Measurements from ENCODE around the gene NDUFB2. TPM values are rescaled to one million over a fixed set of nuclear protein-coding genes. Genes with fewer than 3 reads are reported as not detected.
"Not testable (repeated sequence)": the region's sequence is repeated elsewhere in the genome, so short reads cannot be mapped to it uniquely, and the experiment has no call there.

NDUFB2 gene
- total and polyA plus RNA-seq, 2 of the 13 experiments (the other 11 are each of a cell fraction or from before 2014, with no cell fraction given): 206 to 221 TPM

DNA sequence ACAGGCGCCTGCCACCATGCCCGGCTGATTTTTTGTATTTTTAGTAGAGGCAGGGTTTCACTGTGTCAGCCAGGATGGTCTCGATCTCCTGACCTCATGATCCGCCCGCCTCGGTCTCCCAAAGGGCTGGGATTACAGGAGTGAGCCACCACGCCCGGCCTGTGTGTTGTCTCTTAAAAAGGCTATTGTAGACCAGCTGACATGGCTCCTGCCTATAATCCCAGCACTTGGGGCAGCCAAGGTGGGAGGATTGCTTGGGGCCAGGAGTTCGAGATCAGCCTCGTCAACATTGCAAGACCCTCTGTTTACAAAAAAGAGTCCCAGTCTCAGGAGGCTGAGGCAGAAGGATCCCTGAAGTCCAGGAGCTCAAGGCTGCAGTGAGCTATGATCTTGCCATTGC, 2.7 kb upstream of the NDUFB2 start:
- in situ Hi-C loops (cut with HindIII; ENCODE audit: extremely low pct_ligation_motif_present, low pct_unique_long_range_greater_than_20kb): loop anchor here (25.0 kb wide), 1 partner anchor 318 kb away; the partner anchor contains the start of gene MRPS33

DNA sequence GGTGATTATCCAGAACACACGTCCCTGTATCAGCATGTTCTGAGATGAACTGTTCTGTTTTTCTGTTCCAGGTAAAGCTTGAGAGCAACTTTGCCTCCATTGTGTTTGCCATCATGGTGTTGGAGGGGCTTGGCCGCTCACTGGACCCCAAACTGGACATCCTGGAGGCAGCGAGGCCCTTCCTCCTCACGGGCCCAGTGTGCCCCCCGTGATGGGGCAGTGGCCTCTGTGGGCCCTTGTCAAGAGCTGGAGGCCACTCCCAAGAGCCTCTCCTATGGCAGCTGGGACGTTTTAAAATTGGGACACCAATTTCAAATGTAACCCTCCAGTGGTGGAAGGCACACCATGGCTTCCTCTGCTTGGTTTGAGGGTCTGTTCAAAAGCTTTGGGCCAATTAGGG, 1.9 kb upstream of the NDUFB2 start:
- Histone ChIP-seq H3K4me3 (replicated peaks in 1 of 3; ENCODE audit: insufficient read depth in 1 of 3, low read depth in 2 of 3, low read length in 3 of 3) (no peak overlapping the region), H3K9ac (ENCODE audit: insufficient read depth, low read depth, low read length) (no peak overlapping the region), H3K27ac (ENCODE audit: extremely low read length, insufficient read depth, low read length) (no peak overlapping the region), H3K4me2 (ENCODE audit: low read depth, low read length) (no peak overlapping the region), H3K27me3 (ENCODE audit: control insufficient read depth in 1 of 2, insufficient read depth in 2 of 2, low read length in 2 of 2) (no peaks in the 10 kb centered on the region; a peak in 1 of 5 replicates), H3K79me2 (ENCODE audit: insufficient read depth, low read length) (peaks cover 21% of the 10 kb centered on the region), H4K20me1 (ENCODE audit: insufficient read depth, low read length) (0 out of 2 replicates have a peak, but pooled peaks cover 10% of the 10 kb centered on the region), H3K36me3 (replicated peaks in 1 of 2; ENCODE audit: control insufficient read depth in 1 of 2, insufficient read depth in 2 of 2, low read length in 2 of 2) (peaks cover 2 to 4% of the 10 kb centered on the region in 2 experiments; a peak in 1 of 5 replicates), H3K9me3 (ENCODE audit: low read length) (no peaks in the 10 kb centered on the region), H3K4me1 (ENCODE audit: insufficient read depth, low read length) (peaks cover 26% of the 10 kb centered on the region), H2AFZ (ENCODE audit: low read length) (no peak overlapping the region)
- BruUV-seq (replicated peaks): no TSS peak
- TF ChIP-seq DR1 (CRISPR knock-in tag; IDR thresholded peaks at IDR 0.05): no peak
- 88% methylated on average over 6 of the region's 6 CpGs for WGBS (ENCODE audit: low lambda C conversion rate)
- no peak for FAIRE-seq
- intact Hi-C loops (cut with micrococcal nuclease; ENCODE audit: unreplicated experiment): no loop called here
- in situ Hi-C loops (cut with HindIII; ENCODE audit: extremely low pct_ligation_motif_present, low pct_unique_long_range_greater_than_20kb): loop anchor here (25.0 kb wide), 1 partner anchor 318 kb away; the partner anchor contains the start of gene MRPS33
- ATAC-seq: no peak
- CTCF ChIA-PET (ENCODE audit: low intra/inter-chr PET ratio, low total read pairs): no interaction called here
- POLR2A ChIA-PET: no interaction called here
- no peak for DNase-seq (ENCODE audit: low spot score)

More for the DNA sequence above, 2.7 kb upstream of the NDUFB2 start:
- H4K20me1 ChIP-seq (ENCODE audit: insufficient read depth, low read length); intact Hi-C loops (cut with micrococcal nuclease; ENCODE audit: unreplicated experiment); H3K4me2 ChIP-seq (ENCODE audit: low read depth, low read length); H3K27me3 ChIP-seq (ENCODE audit: control insufficient read depth in 1 of 2, insufficient read depth in 2 of 2, low read length in 2 of 2); H2AFZ ChIP-seq (ENCODE audit: low read length); H3K36me3 ChIP-seq (replicated peaks in 1 of 2; ENCODE audit: control insufficient read depth in 1 of 2, insufficient read depth in 2 of 2, low read length in 2 of 2); FAIRE-seq; H3K4me3 ChIP-seq (replicated peaks in 1 of 3; ENCODE audit: insufficient read depth in 1 of 3, low read depth in 2 of 3, low read length in 3 of 3); CTCF ChIA-PET (ENCODE audit: low intra/inter-chr PET ratio, low total read pairs); BruUV-seq (replicated peaks); H3K9ac ChIP-seq (ENCODE audit: insufficient read depth, low read depth, low read length); H3K27ac ChIP-seq (ENCODE audit: extremely low read length, insufficient read depth, low read length); DNase-seq (ENCODE audit: low spot score); H3K9me3 ChIP-seq (ENCODE audit: low read length); POLR2A ChIA-PET; ATAC-seq: not testable (repeated sequence)
- 93% methylated on average over 7 of the region's 10 CpGs for WGBS (ENCODE audit: low lambda C conversion rate)
- H3K79me2 ChIP-seq (ENCODE audit: insufficient read depth, low read length): peaks cover 15% of the 10 kb centered on the region
- H3K4me1 ChIP-seq (ENCODE audit: insufficient read depth, low read length): peaks cover 19% of the 10 kb centered on the region

DNA sequence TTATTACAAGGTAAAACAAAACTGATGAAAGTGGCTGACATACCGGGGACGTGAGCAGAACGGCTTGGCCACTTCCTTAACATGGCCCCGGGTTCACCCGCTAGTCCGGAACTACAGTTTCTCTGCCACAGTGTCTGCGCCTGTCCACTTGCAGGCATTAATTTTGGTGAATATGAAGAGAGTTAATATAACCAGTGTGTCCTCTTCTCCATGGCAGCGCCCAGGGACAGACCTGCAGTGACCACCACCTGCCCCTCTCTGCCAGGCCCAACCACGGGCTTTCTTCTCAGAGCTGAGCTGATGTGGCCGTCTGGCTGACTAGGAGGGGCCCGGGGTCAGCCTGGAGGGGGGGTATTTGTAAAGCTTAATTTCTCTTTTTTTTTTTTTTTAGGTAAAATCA, 1.1 kb upstream of the NDUFB2 start:
- TF ChIP-seq, protein P1, sequence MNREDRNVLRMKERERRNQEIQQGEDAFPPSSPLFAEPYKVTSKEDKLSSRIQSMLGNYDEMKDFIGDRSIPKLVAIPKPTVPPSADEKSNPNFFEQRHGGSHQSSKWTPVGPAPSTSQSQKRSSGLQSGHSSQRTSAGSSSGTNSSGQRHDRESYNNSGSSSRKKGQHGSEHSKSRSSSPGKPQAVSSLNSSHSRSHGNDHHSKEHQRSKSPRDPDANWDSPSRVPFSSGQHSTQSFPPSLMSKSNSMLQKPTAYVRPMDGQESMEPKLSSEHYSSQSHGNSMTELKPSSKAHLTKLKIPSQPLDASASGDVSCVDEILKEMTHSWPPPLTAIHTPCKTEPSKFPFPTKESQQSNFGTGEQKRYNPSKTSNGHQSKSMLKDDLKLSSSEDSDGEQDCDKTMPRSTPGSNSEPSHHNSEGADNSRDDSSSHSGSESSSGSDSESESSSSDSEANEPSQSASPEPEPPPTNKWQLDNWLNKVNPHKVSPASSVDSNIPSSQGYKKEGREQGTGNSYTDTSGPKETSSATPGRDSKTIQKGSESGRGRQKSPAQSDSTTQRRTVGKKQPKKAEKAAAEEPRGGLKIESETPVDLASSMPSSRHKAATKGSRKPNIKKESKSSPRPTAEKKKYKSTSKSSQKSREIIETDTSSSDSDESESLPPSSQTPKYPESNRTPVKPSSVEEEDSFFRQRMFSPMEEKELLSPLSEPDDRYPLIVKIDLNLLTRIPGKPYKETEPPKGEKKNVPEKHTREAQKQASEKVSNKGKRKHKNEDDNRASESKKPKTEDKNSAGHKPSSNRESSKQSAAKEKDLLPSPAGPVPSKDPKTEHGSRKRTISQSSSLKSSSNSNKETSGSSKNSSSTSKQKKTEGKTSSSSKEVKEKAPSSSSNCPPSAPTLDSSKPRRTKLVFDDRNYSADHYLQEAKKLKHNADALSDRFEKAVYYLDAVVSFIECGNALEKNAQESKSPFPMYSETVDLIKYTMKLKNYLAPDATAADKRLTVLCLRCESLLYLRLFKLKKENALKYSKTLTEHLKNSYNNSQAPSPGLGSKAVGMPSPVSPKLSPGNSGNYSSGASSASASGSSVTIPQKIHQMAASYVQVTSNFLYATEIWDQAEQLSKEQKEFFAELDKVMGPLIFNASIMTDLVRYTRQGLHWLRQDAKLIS (CRISPR knock-in tag; IDR thresholded peaks at IDR 0.05): no peak
- TF ChIP-seq CCDC6 (CRISPR knock-in tag; IDR thresholded peaks at IDR 0.05) (no peak), XBP1 (CRISPR knock-in tag; IDR thresholded peaks at IDR 0.05) (no peak)
- 0 out of 2 replicates have a peak, but pooled peaks cover 10% of the 10 kb centered on the region for H4K20me1 ChIP-seq (ENCODE audit: insufficient read depth, low read length)
- H3K27ac ChIP-seq (ENCODE audit: extremely low read length, insufficient read depth, low read length): no peak overlapping the region
- H3K4me1 ChIP-seq (ENCODE audit: insufficient read depth, low read length): peaks cover 28% of the 10 kb centered on the region
- peaks cover 0 to 3% of the 10 kb centered on the region in 2 experiments; a peak in 2 of 5 replicates for H3K36me3 ChIP-seq (replicated peaks in 1 of 2; ENCODE audit: control insufficient read depth in 1 of 2, insufficient read depth in 2 of 2, low read length in 2 of 2)
- 94% methylated on average over 10 of the region's 11 CpGs for WGBS (ENCODE audit: low lambda C conversion rate)
- ChIA-PET POLR2A (no interaction called here), CTCF (ENCODE audit: low intra/inter-chr PET ratio, low total read pairs) (no interaction called here)
- ATAC-seq (no peak), FAIRE-seq (no peak), DNase-seq (ENCODE audit: low spot score) (no peak)
- no peaks in the 10 kb centered on the region; a peak in 1 of 5 replicates for H3K27me3 ChIP-seq (ENCODE audit: control insufficient read depth in 1 of 2, insufficient read depth in 2 of 2, low read length in 2 of 2)
- no peaks in the 10 kb centered on the region for H3K9me3 ChIP-seq (ENCODE audit: low read length)
- no TSS peak for BruUV-seq (replicated peaks)
- in situ Hi-C loops (cut with HindIII; ENCODE audit: extremely low pct_ligation_motif_present, low pct_unique_long_range_greater_than_20kb): loop anchor here (25.0 kb wide), 1 partner anchor 317 kb away; the partner anchor contains the start of gene MRPS33
- H2AFZ ChIP-seq (ENCODE audit: low read length): no peak overlapping the region
- intact Hi-C loops (cut with micrococcal nuclease; ENCODE audit: unreplicated experiment): no loop called here
- no peak overlapping the region for H3K9ac ChIP-seq (ENCODE audit: insufficient read depth, low read depth, low read length)
- H3K4me2 ChIP-seq (ENCODE audit: low read depth, low read length): no peak overlapping the region
- peaks cover 28% of the 10 kb centered on the region for H3K79me2 ChIP-seq (ENCODE audit: insufficient read depth, low read length)
- H3K4me3 ChIP-seq (replicated peaks in 1 of 3; ENCODE audit: insufficient read depth in 1 of 3, low read depth in 2 of 3, low read length in 3 of 3): no peak overlapping the region
